ENCODE data around the gene SMARCD1.

The SMARCD1 gene

DNA sequence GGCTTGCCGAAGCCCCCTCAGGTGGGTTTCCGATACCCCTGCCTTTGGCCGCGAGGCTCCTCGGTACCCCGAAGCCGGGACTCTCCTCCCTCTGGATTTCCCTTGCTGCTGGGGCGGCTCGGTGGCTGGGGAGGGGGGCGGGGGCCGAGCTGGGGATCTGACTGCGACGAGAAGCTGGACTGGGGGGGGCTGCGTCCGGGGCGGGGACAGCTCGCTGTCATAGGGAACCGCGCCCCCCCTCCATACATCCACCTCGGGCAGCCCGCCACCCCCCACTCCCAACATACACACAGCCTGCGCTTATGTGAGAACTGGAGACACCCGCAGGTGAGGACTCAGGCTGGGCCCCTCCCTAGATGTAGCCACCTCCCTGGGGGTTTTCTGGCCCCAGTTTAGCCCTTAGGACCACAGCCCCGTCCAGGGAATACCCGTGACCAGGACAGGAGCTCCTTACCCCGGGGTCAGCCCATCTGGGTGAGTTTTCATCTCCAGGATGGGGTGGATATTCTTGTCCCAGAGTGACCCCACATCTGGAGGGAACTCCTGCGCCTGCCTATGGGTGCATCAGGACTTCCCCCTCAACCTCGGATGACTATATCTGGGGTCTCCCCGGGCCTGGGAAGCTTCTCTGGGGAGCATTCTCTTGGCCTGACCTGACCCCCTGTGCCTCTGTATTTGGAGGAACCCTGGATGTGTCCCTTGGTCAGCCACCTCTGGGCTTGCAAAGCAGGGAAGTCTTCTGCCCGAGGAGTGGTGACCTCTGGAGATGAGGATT, 27.1 kb upstream of the SMARCD1 start:
- no peak for DNase-seq

GRCh38 chr12:50058743-50059312, 26.3 kb upstream of the SMARCD1 start:
- no peak for DNase-seq

DNA sequence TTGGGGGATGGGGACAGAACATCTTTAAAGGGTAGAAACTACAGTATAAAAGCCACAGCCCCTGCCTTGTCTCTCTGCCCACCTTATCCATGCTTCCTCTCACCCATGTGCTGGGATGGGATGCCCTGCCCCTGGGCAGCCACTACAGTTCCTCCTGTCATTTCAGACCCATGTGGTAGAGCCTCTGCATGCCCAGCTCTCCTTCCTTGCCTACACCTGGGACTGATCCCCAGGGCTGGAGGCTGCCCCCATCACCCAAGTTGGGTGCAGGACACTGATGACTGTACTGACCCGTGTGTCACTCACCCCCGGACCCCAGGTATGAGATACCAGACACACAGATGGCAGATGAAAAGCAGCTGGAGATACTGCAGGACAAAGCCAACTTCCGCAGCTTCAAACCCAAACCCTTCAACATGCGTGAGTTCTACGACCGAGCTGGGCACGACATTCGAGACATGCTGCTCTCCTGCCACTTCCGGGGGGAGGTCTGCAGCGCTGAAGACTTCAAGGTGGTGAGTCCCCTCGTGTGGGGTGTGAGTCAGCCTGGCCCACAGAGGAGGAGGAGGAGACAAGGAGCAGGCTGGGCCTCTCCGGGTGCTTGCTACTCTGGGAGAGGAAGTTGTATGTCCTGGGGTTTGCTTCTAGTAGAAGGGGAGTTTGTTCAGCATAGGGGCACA, 25.6 kb upstream of the SMARCD1 start:
- DNase-seq = no peak

DNA sequence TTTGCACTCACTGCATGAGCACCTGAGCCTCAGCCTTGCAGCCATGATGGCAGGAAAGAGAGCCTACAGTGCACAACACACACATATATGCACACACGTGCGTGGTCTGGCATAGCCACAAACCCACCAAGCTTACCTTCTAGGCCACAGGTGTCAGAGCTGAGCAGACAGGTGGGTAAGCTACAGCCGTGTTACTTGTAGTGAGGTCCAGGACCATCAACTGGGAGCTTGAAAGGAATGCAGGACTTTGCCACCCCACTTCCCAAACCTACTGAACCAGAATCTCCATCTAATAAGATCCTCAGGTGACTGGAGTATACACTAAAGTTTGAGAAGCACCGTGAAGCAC, 25.0 kb upstream of the SMARCD1 start:
- DNase-seq = no peak

DNA sequence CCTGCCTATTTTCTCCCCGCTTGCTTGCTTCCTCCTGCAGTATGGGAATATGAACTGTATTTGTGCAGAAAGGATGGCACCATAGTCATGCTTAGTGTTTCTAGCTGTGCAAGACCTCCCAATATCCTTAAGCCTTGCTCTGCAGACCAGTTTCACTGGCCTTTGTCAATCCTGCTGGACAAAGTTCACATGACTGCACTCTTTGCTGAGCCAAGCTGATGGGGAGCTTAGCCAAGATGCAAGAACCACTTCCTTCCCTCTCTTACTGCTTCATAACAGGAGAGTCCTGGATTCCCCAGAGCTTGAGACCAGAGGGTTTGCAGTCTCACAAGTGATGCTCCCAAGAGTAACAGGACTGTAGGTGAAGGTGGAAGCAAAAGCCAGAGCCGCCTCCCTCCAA, 24.0 kb upstream of the SMARCD1 start:
- no peak for DNase-seq

GRCh38 chr12:50061946-50062686, 23.0 kb upstream of the SMARCD1 start:
- no peak for DNase-seq

DNA sequence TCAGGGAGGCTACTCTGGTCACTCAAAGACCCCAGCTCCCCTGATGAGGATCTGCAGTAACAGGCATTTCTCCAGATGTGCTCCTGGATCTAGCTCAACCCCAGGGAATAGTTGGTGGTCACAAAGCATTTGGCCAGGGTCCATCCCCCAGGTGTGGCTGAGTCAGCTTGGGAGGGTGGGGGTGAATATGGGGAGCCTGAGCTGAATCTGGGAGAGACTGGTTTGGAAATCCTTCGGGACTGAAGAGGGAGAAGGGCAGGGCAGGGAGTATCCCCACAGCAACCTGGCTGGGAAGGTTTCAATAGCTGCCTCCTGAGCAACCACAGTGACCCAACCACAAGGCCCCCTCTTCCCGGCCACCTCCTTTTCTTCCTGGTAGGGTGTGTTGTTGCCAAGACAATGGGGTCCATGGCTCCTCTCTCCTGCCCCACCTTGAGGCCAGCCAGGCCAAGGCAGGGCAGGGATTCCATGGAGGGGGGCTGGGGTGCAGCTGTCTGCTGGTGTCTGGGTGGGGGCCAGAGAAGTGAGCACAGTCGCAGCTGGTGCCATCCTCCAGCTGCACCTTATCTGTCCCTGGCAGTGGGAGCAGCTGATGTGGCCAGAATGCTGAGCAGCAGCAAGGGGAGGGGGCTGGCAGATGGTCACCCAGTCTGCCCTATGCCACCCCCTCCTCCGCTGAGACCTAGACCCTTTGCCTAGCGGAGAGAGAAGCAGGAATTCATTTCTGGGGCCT, 22.2 kb upstream of the SMARCD1 start:
- no peak for DNase-seq

DNA sequence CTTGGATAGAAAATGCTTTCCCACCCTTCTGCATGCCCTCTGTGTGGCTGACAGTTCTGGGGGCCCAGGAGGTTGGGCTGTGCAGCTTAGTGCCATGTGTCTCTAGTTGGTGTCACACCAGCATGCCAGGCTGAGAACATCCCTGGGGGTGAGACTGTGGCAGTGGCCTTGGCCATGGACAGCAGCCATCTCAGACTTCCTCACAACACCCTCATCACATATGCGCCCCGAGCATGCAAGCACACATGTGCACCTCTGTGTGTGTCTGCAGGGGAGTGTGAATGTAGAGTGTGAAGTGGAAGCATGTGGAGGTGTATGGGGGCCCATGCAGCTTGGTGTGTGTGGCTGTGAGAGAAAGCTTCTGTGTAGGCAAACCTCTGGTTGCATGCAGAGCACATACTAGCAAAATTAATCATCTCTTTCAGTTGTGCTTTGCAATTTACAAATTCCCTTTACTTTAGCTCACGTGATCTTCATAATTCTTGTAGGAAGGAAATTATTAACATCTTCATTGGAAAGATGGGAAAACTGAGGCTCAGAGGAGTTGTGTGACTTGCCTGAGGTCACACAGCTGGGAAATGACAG, 19.3 kb upstream of the SMARCD1 start:
- no peak for DNase-seq

DNA sequence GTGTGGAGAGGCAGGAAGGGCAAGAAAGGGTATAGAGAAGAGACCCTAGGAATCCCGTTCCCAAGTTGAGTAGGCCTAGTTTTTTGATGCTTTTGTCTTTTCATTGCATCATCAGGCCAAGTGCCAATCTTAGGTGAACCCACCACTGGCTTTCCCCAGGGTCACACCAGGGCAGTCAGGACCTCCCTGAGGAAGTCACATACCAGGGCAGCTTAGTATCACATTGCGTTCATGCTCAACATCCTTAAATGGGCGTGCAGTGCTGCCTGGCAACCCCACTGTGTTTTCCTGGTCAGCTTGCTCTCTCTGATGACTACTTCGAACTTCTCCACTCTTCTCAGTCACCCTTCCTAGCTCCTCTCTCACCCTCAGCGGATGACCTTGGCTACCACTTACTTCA, 18.7 kb upstream of the SMARCD1 start:
- DNase-seq = no peak

DNA sequence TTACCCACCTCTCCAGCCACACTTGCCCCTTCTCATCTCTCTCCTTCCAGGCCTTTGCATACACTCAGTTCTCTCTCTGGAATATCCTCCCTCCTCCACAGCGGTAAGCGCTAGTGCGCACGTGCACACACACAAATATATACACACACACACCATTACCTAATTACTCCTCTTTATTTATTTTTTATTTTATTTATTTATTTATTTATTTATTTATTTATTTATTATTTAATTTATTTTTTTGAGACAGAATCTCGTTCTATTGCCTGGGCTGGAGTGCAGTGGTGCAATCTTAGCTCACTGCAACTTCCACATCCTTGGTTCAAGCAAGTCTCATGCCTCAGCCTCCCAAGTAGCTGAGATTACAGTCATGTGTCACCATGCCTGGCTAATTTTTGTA, 16.1 kb upstream of the SMARCD1 start:
- no peak for DNase-seq

- DNase-seq = no peak
These were observed 15.6 kb upstream of the SMARCD1 start for GRCh38 chr12:50069539-50069938.

DNA sequence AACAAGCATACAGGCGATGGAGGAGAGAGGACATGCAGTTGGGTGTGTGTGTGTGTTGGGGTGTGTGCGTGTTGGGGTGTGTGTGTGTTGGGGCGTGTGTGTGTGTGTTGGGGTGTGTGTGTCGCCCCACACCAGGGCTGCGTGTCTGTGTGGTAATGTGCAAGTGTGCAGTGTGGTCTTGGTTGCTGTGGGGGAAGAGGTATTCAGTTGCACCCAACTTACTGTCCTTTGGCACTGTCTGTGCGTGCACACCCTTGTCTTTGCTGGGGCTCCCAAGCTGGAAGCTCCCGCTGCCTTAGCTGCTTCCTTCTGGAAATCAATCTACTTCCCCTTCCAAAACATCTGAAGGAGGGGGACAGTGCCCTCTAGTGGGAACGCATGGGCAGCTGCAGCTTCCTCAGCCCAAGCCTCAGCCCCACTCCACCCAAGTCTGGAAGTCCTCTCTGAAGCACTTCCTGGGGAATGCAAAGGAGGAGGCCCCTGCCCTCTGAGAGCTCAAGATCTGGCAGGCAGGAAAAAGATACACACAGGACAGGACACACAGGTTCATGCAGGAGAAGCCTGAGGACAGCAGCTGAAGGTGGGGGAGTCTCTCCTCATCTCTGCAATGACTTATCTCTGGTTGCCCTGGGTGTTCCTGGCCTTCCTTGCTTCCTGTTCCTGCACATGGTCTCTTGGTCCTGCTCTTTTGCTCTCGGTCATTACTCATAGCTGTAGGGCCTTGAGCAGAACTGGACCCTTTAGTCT, 14.7 kb upstream of the SMARCD1 start:
- peak; percentile 34 for DNase-seq

GRCh38 chr12:50072198-50072907, 12.8 kb upstream of the SMARCD1 start:
- no peak for DNase-seq

DNA sequence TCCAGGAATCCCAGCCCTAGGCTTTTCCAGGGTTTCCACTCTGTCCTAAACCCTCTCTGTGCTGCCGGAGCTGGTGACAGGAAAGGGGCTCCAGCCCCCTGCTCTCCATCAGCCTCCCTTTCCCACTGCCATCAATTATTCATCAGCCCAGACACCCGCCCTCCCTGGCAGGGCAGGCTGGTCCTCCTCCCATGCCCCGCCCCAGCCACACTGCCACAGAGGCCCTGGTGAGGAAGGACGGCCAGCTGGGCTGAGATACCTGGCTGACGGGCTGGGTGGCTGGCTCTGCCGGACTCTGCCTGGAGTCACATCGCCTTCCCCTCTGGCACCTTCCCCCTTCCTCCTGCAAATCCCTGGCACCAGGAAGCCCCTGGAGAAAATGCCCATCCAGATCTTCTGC, 11.9 kb upstream of the SMARCD1 start:
- DNase-seq = no peak

GRCh38 chr12:50073712-50074111, 11.4 kb upstream of the SMARCD1 start:
- DNase-seq = no peak

DNA sequence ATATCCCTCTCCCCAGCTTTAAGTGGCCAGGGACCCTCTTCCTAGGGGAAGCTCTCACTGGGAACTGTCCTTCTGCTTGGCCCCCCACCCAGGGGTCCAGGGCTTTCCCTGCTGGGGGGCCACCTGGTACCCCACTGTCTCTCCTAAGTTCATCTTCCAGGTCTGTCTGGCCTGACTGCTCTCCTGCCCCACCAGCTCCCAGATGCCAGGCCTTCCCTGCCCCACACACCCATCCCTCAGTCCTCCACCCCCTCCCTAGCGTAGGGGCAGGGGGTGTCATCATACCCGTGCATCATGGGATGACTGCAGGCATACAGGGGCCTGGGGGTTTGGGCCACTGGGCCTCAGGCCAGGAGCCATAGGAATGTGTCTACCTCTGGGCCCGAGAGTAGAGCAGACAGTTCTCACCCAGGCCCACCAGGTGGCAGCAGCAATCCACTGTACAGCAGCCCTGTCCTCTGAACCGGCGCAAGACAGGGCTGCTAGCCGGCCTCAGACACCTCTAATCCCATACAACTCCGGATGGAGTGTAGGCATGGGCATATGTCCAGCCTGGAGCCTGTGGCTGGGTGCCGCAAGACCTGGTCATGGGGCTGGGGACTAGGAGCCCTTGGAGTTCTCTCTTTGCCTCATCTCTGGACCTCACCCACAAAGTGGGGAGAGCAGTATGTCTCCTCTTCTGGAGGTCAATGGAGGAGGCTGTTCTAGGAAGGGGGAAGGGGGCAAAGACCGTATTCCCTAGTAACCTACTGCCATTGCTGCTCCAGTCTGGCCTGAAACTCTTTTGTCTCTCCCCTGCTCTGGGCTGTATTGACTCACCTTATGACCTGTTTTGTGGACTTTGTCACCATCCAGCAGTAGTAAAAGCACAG, 10.0 kb upstream of the SMARCD1 start:
- peak; percentile 44 for DNase-seq

DNA sequence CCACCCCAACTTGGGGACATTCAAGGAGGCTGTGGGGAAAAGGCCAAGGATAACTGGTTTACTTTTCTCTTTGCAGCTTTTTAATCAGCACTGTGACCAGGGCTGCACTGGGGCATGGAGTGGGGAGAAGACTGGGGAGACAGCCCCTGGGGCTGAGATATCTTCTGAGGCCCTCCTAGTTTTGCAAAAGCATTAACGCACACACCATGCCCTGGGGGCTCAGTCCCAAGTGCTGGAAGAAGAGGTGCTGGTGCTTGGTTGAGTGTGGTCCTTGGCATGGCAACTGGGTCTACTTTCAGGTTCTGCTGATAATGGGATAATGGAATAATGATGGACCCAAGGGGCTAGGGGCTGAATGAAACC, 9.4 kb upstream of the SMARCD1 start:
- no peak for DNase-seq

DNA sequence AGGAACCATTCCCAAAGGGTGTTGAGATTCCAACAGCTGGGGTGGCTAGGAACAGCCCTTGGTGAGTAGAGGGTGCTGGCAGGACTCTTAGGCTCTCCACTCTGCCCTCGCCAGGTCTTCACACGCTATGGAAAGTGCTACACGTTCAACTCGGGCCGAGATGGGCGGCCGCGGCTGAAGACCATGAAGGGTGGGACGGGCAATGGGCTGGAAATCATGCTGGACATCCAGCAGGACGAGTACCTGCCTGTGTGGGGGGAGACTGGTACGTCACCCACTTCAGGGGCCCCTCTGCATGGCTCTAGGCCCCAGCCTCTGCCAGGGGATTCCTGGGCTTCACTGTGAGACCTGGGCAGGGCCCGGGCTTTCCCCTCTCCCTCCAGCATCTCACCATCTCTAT, 8.0 kb upstream of the SMARCD1 start:
- DNase-seq = no peak

GRCh38 chr12:50078281-50078680, 6.9 kb upstream of the SMARCD1 start:
- DNase-seq = no peak

- DNase-seq = no peak
These were observed 5.4 kb upstream of the SMARCD1 start for GRCh38 chr12:50079771-50080170.
